Stimulated activated CD4-positive, alpha-beta T cell treated with anti-CD3 and anti-CD28 coated beads, Interleukin-4, amount 100 ng/mL, for 4 hours (primary cell): ENCODE data around the gene DLX2.
"Not testable (repeated sequence)": the region's sequence is repeated elsewhere in the genome, so short reads cannot be mapped to it uniquely, and the experiment has no call there.

Source experiments
- DNase-seq, 2 experiments: peaks; one replicate each; pipeline ENCODE4 v3.0.0-alpha.2; 2020

DLX2 gene

DNA sequence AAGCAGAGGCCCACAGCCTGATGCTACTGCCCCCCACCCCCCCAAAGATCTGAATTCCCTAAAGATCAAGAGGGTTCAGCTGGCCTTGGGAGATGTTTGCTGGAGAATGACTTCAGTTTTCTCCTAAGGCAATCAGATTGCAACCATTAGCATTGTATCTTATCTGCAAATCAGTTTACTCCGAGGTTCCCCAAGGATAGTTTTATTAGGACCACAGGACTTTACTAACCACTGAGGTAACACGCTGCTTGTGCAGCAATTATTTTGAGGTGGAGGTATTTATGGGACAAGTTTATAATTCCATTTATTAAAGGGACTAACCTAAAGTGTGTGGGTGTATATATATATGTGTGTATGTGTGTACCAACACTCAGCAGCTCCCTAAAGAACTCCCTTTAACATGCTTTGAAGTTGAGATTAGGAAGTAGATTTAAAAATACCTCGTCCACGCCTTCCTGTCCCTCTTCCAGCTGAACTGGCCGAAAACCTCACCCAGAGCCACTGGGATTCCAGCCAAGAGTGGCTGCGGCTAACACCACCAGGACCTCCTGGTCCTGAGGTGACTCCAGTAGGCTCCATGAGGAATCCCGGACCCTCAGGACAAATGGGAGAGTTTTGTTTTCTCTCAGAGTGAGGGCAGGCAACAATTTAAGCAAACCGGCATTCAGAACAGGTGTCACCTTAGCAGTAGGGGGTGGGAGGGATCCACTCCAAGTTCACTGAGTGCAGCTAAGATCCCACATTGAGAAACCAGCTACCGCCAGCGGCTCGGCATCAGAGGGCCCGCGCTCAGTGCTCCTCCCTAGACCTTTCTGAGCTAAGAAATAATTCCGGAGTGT is 20.4 kb downstream of the DLX2 start:
- DNase-seq, result no peak

DNA sequence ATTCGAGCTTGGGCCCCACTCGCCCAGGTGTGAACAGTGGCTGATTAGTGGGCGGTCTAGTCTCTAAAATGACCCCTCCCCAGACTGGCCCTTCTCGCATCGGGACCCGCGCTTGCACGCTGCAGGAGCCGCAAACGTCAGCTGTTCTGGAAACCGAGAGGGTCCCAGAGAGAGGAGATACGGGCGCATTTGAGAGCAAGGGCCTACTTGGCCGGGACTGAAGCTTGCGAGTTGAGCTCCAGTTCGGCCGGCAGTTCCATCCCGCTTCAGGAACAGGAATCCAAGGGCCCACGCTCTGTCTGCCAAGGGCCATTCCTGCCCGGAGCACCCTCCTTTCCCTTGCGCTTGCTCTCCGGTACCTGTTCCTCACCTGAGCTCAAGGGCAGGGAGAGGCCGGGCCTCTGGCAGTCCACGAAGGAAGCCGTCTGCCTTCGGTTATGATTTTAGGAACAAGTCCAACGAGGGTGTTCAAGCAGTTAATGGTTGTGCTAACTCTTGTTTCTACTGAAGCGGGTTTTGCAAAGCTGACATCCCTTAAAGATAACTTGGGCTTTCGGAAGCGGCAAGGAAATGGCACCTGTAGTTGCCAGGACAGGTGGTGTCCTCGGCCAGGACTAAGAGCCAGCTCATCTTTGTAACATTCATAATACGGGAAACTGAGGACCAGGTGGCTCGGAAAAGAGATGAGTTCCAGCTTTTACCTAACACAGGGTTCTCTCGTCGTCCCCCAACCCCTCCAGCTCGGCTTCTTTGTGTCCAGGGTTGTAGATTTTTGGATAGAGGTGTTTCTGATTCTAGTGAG is 21.3 kb downstream of the DLX2 start:
- DNase-seq, result no peak

DNA sequence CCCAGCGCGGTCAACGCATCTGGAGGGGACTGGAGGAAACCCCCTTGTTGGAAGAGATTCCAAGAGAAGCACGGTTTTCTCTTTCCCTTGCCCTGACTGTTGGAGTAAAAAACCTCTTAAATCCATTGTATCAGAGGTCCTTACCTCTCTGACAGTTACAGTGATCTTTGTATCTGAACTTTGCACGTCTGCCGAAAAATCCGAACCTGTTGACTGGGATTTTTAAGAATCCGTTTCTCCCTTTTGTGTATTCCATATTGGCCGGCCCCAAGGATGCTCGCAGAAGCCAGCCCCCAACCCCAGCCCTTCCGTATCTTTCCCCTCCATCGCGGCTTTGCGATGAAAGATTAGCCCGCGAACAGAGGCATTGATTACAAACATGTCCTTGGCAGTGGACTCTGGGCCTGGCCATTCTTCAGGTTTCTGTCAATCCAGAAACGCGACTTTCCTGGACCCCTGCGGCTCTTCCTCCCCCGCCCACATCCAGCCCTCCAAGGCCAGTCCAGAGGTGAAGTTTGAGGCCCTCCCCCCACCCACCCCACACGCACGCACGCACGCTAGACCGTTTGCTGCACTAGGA is 22.0 kb downstream of the DLX2 start:
- no peak for DNase-seq

DNA sequence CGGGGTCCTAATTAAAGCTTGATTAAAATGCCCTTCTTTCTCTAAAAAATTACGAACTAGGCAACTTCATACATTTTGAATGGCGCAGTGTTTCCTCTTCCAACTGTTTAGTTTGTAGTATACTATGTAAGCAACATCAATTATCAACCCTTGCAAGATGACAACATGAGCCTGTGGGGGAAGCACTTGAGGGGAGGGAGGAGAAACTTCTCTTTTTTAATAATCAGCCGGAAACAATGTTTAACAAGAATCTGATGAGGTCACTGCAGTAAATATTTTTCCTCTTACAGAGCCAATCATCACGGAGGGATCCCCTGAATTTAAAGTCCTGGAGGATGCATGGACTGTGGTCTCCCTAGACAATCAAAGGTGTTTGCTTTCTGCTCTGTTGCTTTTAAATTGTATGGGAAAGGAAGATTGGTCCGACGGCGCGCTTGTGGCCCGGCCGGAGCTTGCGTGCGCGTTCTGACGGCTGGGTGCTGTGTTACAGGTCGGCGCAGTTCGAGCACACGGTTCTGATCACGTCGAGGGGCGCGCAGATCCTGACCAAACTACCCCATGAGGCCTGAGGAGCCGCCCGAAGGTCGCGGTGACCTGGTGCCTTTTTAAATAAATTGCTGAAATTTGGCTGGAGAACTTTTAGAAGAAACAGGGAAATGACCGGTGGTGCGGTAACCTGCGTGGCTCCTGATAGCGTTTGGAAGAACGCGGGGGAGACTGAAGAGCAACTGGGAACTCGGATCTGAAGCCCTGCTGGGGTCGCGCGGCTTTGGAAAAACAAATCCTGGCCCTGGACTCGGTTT is 22.7 kb downstream of the DLX2 start:
- no peak for DNase-seq

DNA sequence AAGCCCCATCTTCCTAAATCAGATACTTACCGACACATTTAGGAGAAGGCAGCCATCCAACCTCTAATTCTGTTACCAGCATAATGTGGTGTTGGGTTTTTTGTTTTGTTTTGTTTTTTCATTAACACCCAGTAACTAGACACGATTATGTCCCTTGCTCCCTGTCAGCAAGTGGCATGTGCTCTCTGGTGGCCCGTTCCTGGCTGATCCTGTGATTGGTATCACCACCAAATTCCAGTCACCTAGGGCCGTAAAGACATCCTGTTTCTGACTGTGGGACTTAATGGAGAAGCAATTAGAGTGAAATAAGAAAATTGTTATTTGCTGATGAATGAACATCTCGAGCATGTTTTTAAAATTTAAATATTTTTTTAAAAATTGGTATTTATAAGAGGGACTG is 23.3 kb downstream of the DLX2 start:
- DNase-seq, result no peak

DNA sequence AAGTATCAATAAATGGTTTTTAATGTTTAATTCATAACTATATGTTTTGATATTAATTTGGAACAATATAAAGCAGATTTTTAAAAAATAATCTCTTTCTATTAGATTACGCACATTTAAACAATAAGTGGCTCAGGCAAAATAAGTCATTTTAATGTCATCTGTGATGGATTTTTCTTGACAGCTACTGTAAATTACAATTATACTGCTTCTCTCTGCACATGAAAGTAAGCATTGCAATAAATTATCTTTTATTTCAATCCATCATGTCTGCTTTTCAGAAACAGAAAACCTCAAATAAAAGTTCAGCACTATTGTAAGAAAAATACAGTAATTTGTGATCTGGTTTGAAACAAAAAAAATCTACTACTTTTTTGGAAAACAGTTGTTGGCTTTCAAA is 28.4 kb downstream of the DLX2 start:
- no peak for DNase-seq

DNA sequence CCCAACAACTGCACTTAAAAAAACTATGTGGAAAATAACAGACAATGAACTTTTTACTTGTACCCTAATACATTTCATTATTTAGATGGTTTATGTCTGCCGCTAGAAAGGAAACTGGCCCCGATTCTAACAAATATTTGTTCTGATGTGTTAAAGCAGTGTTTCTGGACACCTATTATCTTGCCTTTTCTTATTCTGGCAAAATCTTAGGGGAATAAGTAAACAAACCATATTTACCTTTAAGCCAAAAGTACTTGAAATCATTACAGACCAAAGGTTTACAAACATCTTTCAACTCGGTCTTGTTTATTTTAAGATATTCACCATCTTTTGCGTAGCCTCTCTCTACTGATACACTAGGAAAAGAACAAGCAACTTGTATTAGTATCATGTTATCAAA is 29.2 kb downstream of the DLX2 start:
- DNase-seq, result no peak

DNA sequence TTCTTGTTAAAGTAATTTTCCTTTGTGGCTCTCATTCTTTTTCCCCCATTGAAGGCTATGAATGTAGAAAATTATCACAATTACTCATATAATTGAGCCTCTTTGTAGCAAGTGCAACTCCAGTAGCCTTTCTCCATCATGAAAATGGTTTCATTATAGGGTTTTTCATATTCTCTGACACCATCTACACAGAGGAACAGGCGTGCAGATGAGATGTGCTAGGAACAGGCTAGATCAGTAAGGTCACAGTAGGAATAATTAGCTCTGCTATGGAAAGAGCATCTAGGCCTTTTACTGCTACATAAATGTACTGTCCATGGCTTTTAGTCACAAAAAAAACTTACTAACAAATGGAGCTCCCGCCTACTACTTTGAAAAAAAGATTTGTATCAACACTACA is 30.0 kb downstream of the DLX2 start:
- DNase-seq, result no peak

DNA sequence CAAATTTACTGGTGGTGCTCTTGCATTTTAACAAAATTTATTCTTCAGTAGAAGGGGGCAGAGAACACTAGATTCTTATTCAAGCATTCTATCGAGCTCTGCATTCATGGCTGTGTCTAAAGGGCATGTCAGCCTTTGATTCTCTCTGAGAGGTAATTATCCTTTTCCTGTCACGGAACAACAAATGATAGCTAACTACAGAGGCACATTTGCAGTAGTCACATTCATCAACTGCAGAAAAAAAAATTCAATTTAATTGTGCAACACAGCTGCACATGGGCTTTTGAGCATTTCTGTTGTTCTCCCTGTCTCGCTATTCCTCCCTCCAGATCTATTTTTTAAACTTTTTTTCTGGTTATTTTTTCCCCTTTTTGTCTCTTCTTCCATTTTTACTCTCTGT is 30.4 kb downstream of the DLX2 start:
- no peak for DNase-seq

DNA sequence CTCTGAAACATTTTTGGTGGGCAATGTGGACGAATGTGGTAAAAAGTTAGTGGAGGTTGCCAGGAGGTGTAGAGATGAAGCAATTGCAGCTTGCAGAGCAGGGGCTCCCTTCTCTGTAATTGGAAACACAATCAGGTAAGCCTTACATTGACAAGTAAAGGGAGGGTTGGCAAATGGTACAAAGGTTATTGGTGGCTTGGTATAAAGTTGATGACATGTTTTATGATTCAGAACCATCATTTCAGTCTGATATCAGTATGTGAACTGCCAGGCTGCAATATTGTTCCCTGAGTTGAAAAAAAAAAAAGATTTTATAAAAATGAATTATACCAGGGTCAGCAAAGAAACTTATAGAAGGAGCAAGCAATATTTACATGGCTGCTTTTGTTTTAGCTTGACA is 31.8 kb downstream of the DLX2 start:
- DNase-seq, result no peak

DNA sequence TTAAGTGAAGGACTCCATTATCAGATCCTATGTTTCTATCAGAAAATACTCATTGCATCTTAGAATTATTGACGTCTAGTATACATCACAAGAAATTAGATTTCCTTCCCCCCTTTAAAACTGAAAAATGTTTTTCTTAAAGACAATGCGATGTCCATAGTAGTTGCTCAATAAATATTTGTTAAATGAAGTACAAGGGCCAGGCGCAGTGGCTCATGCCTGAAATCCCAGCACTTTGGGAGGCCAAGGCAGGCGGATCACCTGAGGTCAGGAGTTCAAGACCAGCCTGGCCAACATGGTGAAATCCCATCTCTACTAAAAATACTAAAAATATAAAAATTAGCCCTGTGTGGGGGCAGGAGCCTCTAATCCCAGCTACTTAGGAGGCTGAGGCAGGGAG is 34.8 kb downstream of the DLX2 start:
- not testable (repeated sequence) for DNase-seq

DNA sequence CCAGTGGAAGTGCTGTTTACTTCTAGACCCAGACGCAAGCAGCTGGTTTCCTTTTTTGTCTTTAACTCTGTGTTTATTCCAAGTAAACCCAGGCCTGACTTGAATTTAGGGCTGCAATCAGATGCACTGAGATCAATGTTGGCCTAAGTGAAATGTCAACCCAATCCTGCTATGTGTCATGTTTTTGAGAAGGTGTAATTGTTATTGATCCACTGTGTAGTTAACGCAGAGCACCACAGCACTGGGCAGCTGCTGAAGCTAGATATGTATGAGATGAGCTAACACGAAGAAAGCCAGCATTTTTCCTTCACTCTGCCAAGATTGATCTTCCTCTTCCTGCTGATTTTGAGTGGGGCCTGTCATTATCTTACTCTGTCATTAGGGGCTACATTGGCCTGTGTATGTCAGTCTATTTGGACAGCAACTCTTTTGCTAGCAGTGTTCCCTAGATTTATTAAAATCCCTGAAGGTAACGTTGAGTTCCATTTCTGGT is 36.3 kb downstream of the DLX2 start:
- no peak for DNase-seq

DNA sequence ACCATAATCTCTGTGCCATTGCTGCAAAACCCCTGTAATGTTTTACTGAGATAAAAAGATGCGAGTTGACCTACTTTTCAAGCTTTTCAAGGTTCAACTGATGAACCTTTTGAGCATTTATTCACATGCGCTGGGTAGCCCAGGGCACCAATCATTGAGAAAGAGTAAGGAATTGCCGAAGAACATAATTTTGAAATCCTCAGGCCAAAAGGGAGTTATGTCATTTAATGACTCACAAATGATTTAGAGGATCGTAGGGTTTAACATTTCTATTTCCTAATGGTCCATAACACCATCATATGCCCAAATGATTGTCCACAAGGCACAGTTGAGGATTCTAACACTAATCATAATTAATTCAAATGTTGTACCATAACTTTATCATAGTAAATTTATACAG is 37.6 kb downstream of the DLX2 start:
- DNase-seq, result no peak

DNA sequence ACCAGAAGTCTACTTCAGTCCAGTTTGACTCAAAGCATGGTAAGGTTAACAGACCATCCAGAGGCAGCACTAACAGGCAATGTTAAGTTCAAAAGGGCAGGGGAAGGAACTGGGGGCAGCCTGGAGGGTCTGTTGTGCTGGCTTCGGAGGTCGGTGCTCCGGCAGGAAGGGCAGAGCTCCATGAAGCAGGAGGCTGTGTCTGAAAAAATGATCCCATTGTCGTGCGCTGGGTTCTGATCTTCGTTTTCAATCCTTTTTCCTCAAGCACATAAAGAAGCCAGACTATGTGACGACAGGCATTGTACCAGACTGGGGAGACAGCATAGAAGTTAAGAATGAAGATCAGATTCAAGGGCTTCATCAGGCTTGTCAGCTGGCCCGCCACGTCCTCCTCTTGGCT is 39.3 kb downstream of the DLX2 start:
- DNase-seq, result no peak

DNA sequence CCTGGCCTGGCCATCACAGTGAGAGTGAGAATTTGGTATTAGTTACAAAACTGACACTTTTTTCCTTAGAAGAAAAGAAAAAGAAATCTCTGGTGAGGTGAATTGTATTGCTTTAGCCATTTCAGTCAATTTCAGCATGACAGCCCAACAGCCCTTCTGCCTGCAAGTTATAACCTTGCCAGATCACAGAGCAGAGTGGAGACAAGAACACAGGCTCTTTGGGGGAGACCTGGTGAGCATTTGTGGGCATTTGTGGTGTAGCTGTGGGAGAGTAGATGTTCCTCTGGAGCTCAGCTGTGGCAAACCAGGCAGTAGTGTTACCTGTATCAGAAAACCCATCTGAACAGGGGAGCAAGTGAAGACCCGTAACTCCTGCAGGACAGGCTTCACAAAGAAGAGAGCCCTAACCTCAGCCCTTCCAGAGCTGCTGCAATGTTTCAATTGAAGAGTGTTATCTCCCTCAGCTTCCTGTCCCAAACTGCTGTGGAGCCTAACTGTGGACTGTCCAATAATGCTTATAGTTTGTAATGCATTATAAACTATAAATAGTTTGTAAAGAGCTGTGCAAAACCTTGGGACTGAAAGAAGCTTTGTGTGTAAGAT is 40.2 kb downstream of the DLX2 start:
- DNase-seq, result no peak

DNA sequence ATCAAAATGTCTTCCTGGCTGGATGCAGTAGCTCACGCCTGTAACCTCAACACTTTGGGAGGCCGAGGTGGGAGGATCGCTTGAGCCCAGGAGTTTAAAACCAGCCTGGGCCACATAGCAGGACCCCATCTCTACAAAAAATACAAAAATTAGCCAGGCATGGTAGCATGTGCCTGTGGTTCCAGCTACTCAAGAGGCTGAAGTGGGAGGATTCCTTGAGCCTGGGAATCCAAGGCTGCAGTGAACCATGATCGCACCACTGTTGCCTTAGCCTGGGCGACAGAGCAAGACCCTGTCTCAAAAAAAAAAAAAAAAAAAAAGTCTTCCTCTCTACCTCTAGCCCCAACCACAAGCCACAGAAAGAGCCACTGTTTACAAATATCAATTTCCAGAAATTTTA is 42.6 kb downstream of the DLX2 start:
- DNase-seq, result not testable (repeated sequence)

DNA sequence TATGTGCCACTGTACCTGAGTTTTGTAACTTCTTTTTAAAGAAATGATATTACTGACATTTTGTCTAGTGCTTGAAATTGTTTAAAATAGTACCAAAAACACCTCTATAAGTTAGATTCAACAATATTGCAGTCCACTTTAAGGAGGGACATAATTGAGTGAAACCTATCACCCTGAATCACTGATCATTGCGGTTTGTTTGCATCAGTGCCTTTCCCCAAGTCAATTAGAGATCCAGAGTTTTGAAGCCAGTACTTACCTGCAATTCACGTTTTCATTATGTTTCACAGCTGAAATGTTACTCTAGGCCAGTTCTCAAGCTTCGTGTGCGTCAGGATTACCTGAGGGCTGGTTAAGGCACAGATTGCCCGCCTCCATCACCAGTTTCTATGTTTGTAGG is 44.0 kb downstream of the DLX2 start:
- no peak for DNase-seq

DNA sequence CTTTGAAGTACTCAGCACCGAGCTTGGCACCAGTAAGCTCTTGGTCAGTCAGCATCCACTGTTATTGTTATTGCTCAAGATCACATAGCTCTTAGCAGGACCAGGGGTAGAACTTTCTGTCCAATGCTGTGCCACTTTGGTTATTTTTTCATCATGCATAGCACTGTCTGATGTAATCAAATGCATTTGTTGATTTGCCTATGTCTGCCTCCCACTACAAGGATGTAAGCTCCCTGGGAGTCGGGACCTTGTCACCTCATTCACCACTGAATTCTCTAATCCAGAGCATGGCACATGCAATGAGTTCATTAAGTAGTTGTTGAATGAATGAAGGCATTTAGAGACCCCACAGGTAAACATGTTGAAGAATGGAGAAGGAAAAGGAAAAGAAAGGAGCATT is 46.4 kb downstream of the DLX2 start:
- no peak for DNase-seq

DNA sequence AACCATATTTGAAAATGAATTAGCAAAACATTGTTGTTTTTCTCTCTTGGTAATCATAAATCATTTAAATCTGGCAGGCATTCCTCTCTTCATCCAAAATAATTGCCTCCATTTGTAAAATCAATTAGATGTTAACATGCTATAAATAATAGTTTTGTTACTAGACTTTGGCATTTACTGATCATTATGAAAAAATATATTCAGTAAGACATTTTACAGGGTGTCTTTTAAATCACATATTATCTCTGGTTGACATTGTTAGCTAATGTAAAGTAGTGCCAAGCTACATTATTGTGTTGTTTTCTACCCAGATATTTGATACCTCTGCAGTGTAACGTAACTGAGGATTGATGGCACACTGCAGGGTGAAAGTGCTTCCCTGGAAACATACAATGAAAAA is 49.2 kb downstream of the DLX2 start:
- DNase-seq, result no peak

DNA sequence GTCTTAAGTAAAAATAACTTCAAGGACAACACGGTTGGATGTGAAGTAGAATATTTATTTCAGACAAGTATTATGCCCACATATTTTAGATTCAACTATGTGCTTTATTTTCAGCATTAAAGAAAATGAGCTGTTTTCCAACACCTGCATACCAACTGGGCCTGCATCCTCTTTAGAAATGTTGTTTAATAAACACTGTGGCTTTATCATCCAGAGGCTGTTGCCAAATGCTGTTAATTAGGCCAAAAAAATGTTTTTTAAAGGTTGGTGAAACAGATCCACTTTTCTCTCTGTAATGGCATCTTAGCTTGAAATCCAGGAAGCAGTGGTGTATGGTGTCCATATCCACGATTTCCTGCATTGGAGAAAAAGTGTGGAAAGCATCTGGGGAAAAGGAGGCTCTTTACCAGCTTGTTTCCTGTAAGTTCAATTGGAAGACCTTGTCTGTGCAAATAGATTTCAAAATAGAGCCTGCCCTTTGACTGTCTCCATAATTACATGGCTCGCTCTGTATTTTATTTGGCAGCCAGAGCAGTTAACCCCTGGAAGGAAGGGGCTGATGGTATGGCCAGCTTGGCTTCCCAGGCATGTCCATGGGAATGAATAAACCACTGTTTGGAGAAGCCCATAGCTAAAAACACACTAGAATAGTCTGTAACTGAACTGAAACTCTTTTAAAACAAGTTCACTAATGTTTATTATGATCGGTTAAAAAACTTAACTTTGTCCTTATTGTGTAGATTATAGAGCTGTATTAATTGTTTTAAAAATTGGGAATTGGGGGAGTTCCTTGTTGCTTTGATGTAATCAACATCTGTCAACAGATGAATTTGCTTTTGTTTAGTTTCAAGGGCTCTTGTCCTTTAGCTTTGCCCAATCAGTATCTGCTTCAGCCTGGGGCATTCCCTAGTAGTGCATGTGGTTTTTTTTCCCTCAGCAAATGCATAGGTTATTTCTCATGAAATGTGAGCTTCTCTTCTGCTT is 50.4 kb downstream of the DLX2 start:
- no peak for DNase-seq

DNA sequence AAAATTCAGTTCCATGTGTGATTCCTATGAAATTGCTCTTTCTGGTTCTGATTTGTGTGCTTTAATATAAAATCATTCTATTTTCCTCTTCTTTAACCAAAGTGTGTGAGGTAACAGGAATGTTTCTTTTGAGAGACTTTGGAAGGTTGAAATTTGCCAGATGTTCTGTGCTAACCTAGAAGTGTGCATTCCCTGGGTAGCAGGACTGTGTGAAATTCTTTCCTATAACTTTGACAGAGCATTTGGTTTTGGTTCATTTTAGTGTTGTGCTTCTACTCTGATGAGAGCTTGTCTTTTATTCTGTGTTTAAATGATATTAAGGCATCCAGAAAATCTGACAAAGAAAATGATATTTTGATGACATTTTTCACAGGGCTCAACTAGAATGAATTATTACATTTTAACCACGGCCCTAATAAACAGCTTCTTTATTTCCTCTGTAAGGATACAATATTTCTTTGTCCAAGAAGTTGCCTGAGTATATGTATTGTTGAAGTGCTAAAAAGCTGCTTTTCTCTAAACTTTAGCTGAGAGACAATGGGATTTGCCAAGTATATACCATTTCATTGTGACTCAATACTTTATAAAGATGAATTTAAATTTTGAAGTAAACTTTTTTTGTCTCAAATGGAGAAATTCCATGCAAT is 52.1 kb downstream of the DLX2 start:
- DNase-seq, result no peak
